Measurements from ENCODE around the gene NFAT5. TPM values are rescaled to one million over a fixed set of nuclear protein-coding genes. Genes with fewer than 3 reads are reported as not detected.

The NFAT5 gene
- polyA plus RNA-seq, 3 donors: 2.4 to 6.9 (median 2.5) TPM

DNA sequence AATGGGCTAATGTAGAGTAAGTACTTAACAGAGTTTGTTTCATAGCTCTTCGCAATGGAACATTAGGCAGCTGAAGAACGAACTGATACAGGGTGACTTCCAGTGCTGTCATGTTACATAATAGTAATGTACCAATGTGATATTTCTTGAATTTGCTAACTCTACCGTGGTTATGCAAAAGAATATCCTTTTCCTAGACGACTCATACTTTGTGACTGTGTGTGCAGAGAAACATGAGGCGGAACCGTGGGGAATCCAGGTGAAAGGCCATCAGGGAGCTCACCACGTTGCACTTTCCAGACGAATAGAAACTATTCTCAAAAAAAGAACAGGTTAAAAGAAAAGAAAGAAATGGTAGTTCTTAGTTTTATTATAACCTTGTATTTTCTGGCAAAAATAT is 175.8 kb downstream of the NFAT5 start:
- Histone ChIP-seq H4K20me1 (ENCODE audit: insufficient read depth, low read length) (no peaks in the 10 kb centered on the region), H3K9me3 (replicated peaks in 1 of 2; ENCODE audit: control insufficient read depth in 1 of 2, insufficient read depth in 1 of 2, low read length in 2 of 2) (no peaks in the 10 kb centered on the region), H3K4me1 (ENCODE audit: control insufficient read depth in 1 of 2, insufficient read depth in 2 of 2, low read length in 2 of 2) (no peaks in the 10 kb centered on the region), H3K9ac (ENCODE audit: insufficient read depth, low read length, poor library complexity, severe bottlenecking) (no peak overlapping the region), H3K27ac (ENCODE audit: low read depth in 1 of 2, low read length in 2 of 2) (no peak overlapping the region), H3K27me3 (ENCODE audit: control insufficient read depth in 2 of 2, insufficient read depth in 2 of 2, low read length in 2 of 2) (no peaks in the 10 kb centered on the region), H3K36me3 (replicated peaks in 1 of 2; ENCODE audit: control insufficient read depth in 1 of 2, insufficient read depth in 2 of 2, low read length in 2 of 2) (peaks cover 60 to 69% of the 10 kb centered on the region in 2 donors), H3K4me2 (replicated peaks; ENCODE audit: extremely low read depth, low read length, poor library complexity, severe bottlenecking) (no peak overlapping the region), H3K79me2 (ENCODE audit: insufficient read depth, low read length) (no peaks in the 10 kb centered on the region), H2AFZ (ENCODE audit: insufficient read depth, low read depth, low read length, poor library complexity, severe bottlenecking) (no peak overlapping the region), H3K4me3 (replicated peaks in 1 of 3; ENCODE audit: low read depth in 2 of 3, low read length in 3 of 3) (no peak overlapping the region)
- WGBS (ENCODE audit: insufficient coverage): 100% methylated on average over 1 of the region's 8 CpGs
- DNase-seq: no peak
- Mint-ChIP-seq H3K36me3 (peaks cover 56 to 69% of the 10 kb centered on the region in 2 donors), H3K9me3 (peaks cover 0 to 4% (median 0%) of the 10 kb centered on the region in 7 donors), H3K27me3 (ENCODE audit: low read depth in 3 of 3) (no peaks in the 10 kb centered on the region), H3K4me3 (no peak overlapping the region), H3K27ac (no peak overlapping the region), H3K4me1 (peaks cover 2% of the 10 kb centered on the region)
- TF ChIP-seq CTCF (IDR thresholded peaks at IDR 0.05): no peak
- intact Hi-C loops (cut with micrococcal nuclease): no loop called here

DNA sequence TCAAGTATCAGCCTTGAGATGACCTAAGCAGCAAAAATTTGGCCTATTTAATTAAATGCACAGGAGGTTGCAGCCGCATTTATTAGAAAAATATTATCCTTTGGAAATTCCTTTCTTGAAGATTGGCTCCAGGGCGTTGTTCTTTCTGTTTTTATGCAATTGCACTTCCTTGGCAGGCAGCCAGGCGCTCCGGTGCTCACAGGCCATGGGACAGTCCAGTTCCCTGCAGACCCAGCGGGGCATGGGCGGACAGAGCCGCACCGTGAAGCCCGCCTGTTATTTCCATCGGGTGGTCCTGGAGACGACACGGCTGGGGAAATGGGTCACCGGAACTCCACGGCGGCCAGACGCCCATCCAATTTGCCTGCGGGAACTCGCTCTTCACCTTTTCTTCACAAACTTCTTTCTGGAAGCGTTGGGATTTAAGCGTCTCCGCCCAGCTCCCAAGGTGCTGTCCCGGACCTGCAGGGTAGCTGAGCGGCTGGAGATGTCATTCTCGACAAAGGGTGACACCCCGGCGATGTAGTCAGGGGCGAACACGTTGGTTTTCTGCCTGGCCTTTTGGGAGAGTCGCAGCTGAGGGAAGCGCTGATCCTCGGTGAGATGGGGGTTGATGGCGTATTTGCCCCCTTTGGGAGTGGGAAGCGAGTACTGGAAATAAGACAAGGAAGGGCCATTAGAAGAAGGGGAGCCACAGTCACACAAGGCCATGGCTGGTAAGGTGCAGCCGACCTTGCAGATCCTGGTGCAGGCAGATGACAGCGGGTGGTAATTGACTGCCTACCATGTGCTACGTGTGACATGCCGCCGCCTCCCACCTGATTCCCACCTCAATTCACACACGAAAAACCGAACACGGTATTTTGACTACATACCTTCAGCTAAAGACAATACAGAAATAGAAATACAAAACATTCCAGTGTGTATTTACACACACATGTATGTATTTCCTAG is 176.5 kb downstream of the NFAT5 start:
- Histone ChIP-seq H3K9ac (ENCODE audit: insufficient read depth, low read length, poor library complexity, severe bottlenecking) (no peak overlapping the region), H3K36me3 (replicated peaks in 1 of 2; ENCODE audit: control insufficient read depth in 1 of 2, insufficient read depth in 2 of 2, low read length in 2 of 2) (peaks cover 65 to 76% of the 10 kb centered on the region in 2 donors), H3K4me3 (replicated peaks in 1 of 3; ENCODE audit: low read depth in 2 of 3, low read length in 3 of 3) (no peak overlapping the region), H3K4me2 (replicated peaks; ENCODE audit: extremely low read depth, low read length, poor library complexity, severe bottlenecking) (no peak overlapping the region), H4K20me1 (ENCODE audit: insufficient read depth, low read length) (no peaks in the 10 kb centered on the region), H2AFZ (ENCODE audit: insufficient read depth, low read depth, low read length, poor library complexity, severe bottlenecking) (no peak overlapping the region), H3K79me2 (ENCODE audit: insufficient read depth, low read length) (no peaks in the 10 kb centered on the region), H3K4me1 (ENCODE audit: control insufficient read depth in 1 of 2, insufficient read depth in 2 of 2, low read length in 2 of 2) (no peaks in the 10 kb centered on the region), H3K27ac (ENCODE audit: low read depth in 1 of 2, low read length in 2 of 2) (no peak overlapping the region), H3K27me3 (ENCODE audit: control insufficient read depth in 2 of 2, insufficient read depth in 2 of 2, low read length in 2 of 2) (no peaks in the 10 kb centered on the region), H3K9me3 (replicated peaks in 1 of 2; ENCODE audit: control insufficient read depth in 1 of 2, insufficient read depth in 1 of 2, low read length in 2 of 2) (no peaks in the 10 kb centered on the region)
- intact Hi-C loops (cut with micrococcal nuclease): no loop called here
- peaks cover 60 to 76% of the 10 kb centered on the region in 2 donors for H3K36me3 Mint-ChIP-seq
- H3K9me3 Mint-ChIP-seq: peaks cover 0 to 4% (median 0%) of the 10 kb centered on the region in 7 donors
- H3K27ac Mint-ChIP-seq: peak overlapping the region in 2 of 7 donors; percentile 21 to 42
- peaks cover 2% of the 10 kb centered on the region for H3K4me1 Mint-ChIP-seq
- no peak for DNase-seq
- H3K4me3 Mint-ChIP-seq: no peak overlapping the region
- no peaks in the 10 kb centered on the region for H3K27me3 Mint-ChIP-seq (ENCODE audit: low read depth in 3 of 3)
- no peak for TF ChIP-seq CTCF (IDR thresholded peaks at IDR 0.05)
- WGBS (ENCODE audit: insufficient coverage): 89% methylated on average over 21 of the region's 41 CpGs

Data from CD14-positive monocyte (primary cell).